ENCODE measurements around the gene NTF4. TPM values are rescaled to one million over a fixed set of nuclear protein-coding genes. Genes with fewer than 3 reads are reported as not detected.
A peak's percentile ranks its signal among the peaks of the same experiment; 100 is the strongest.
"Not testable (repeated sequence)": the region's sequence is repeated elsewhere in the genome, so short reads cannot be mapped to it uniquely, and the experiment has no call there.

Gene NTF4
- total and polyA plus RNA-seq, 2 experiments from 2014 or later: 11.8 to 31.7 TPM

GRCh38 chr19:49085020-49085867 is 20.6 kb upstream of the NTF4 start, which contains the start of gene SNRNP70:
SNRNP70 (plus strand) TSS chr19:49085451; CDS start chr19:49086415, 964 bp downstream.
- peak within 1 kb of the TSS; percentile 76 for H3K4me3 ChIP-seq
- no peaks in the 10 kb centered on the region for H3K9me3 ChIP-seq (ENCODE audit: low read depth)
- H3K4me1 ChIP-seq (ENCODE audit: low read depth): peaks cover 6% of the 10 kb centered on the region
- H3K36me3 ChIP-seq: peaks cover 15% of the 10 kb centered on the region
- TF ChIP-seq CTCF (IDR thresholded peaks at IDR 0.05; ENCODE audit: low read depth, low read length): no peak
- peak within 1 kb of the TSS; percentile 98 for H3K27ac ChIP-seq
- DNase-seq (ENCODE audit: low read depth in 1 of 2, low spot score in 1 of 2): peak; percentile 100
- no peaks in the 10 kb centered on the region for H3K27me3 ChIP-seq

GRCh38 chr19:49084206-49085019 is 19.8 kb upstream of the NTF4 start:
- peaks cover 6% of the 10 kb centered on the region for H3K4me1 ChIP-seq (ENCODE audit: low read depth)
- DNase-seq (ENCODE audit: low read depth in 1 of 2, low spot score in 1 of 2): no peak
- H3K27me3 ChIP-seq: no peaks in the 10 kb centered on the region
- H3K4me3 ChIP-seq: peak overlapping the region; percentile 13
- peak overlapping the region; percentile 90 for H3K27ac ChIP-seq
- H3K36me3 ChIP-seq: peaks cover 9% of the 10 kb centered on the region
- no peaks in the 10 kb centered on the region for H3K9me3 ChIP-seq (ENCODE audit: low read depth)
- TF ChIP-seq CTCF (IDR thresholded peaks at IDR 0.05; ENCODE audit: low read depth, low read length): no peak

- H3K4me1 ChIP-seq (ENCODE audit: low read depth): peaks cover under 1% of the 10 kb centered on the region
- no peak for DNase-seq (ENCODE audit: low read depth in 1 of 2, low spot score in 1 of 2)
- no peak overlapping the region for H3K27ac ChIP-seq
- TF ChIP-seq CTCF (IDR thresholded peaks at IDR 0.05; ENCODE audit: low read depth, low read length): no peak
- H3K36me3 ChIP-seq: no peaks in the 10 kb centered on the region
- no peak overlapping the region for H3K4me3 ChIP-seq
- no peaks in the 10 kb centered on the region for H3K27me3 ChIP-seq
- H3K9me3 ChIP-seq (ENCODE audit: low read depth): no peaks in the 10 kb centered on the region
These were observed 16.7 kb upstream of the NTF4 start for GRCh38 chr19:49081273-49081672.

GRCh38 chr19:49080392-49080791 is 15.8 kb upstream of the NTF4 start:
- Histone ChIP-seq H3K4me3 (no peak overlapping the region), H3K27ac (no peak overlapping the region), H3K9me3 (ENCODE audit: low read depth) (no peaks in the 10 kb centered on the region), H3K27me3 (no peaks in the 10 kb centered on the region), H3K36me3 (no peaks in the 10 kb centered on the region), H3K4me1 (ENCODE audit: low read depth) (no peaks in the 10 kb centered on the region)
- no peak for DNase-seq (ENCODE audit: low read depth in 1 of 2, low spot score in 1 of 2)
- TF ChIP-seq CTCF (IDR thresholded peaks at IDR 0.05; ENCODE audit: low read depth, low read length): no peak

GRCh38 chr19:49074869-49075268 is 10.3 kb upstream of the NTF4 start:
- H3K27ac ChIP-seq; H3K9me3 ChIP-seq (ENCODE audit: low read depth); H3K27me3 ChIP-seq; H3K4me1 ChIP-seq (ENCODE audit: low read depth); H3K4me3 ChIP-seq; H3K36me3 ChIP-seq: not testable (repeated sequence)
- TF ChIP-seq CTCF (IDR thresholded peaks at IDR 0.05; ENCODE audit: low read depth, low read length): peak; percentile 62
- DNase-seq (ENCODE audit: low read depth in 1 of 2, low spot score in 1 of 2): peak; percentile 67 to 75

Measured in cardiac muscle cell (in vitro differentiated cells and primary cell).